ENCODE measurements around the gene PDE6G. TPM values are rescaled to one million over a fixed set of nuclear protein-coding genes. Genes with fewer than 3 reads are reported as not detected.

PDE6G gene
- total and polyA plus RNA-seq, 2 of the 8 experiments (the other 6 are each of a cell fraction or from before 2014, with no cell fraction given): 5.8 to 12.9 TPM

DNA sequence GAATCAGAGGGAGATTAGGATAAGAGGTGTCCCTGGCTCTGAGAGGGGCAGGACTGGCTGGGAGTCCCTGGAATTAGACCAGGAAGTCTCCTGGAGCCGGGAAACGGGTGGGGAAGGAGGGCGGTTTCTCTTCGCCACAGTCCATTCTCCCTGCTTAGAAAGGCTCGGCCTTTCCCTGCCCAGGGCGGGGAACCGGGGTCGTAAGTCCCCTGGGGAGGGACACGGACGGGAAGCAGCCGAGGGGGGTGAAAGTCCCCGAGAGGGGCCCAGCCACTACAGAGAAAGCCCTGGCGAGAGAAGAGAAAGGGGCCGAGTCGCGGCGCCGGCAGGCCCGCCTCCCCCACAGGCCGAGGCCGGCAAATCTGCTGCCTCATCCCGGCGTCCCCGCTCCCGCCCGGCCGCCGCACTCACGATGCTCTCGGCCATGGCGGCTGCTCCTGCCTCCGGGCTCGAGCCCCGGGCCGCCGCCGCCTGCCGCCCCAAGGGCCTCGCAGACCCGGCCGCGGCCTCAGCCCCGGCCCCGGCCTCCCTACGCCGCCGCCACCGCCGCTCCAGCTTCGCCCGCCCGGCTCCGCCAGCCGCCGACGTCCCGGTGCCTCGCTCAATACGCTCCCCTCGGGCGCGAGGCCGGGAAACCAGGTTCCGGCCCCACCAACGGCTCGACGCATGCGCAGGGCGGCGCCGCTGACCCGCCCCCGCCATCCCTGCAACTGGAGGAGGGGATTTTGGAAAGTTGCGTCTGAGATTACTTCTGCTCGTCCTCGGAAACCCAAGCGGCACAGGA is 19.6 kb downstream of the PDE6G start, which contains the start of the genes NPLOC4 and TSPAN10 (continued):
- TF ChIP-seq YY1 (IDR thresholded peaks at IDR 0.05; ENCODE audit: low read depth, low read length): peak; percentile 81
- no peak for TF ChIP-seq CHD2 (IDR thresholded peaks at IDR 0.05; ENCODE audit: low read length)
- TF ChIP-seq FOSL1 (IDR thresholded peaks at IDR 0.05; ENCODE audit: insufficient read depth, low read depth, low read length): 0 out of 2 replicates have a peak, but pooled peaks have one; percentile 62
- peak; percentile 54 for TF ChIP-seq SAP30 (IDR thresholded peaks at IDR 0.05; ENCODE audit: insufficient read depth, insufficient replicate concordance, low read length)
- TF ChIP-seq, protein P1, sequence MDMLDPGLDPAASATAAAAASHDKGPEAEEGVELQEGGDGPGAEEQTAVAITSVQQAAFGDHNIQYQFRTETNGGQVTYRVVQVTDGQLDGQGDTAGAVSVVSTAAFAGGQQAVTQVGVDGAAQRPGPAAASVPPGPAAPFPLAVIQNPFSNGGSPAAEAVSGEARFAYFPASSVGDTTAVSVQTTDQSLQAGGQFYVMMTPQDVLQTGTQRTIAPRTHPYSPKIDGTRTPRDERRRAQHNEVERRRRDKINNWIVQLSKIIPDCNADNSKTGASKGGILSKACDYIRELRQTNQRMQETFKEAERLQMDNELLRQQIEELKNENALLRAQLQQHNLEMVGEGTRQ (IDR thresholded peaks at IDR 0.05; ENCODE audit: low read length): no peak
- no peak for TF ChIP-seq RXRA (IDR thresholded peaks at IDR 0.05; ENCODE audit: insufficient read depth, low read depth, low read length)
- TF ChIP-seq JUND (IDR thresholded peaks at IDR 0.05; ENCODE audit: low read length): peak; percentile 13; the same call in 1 of the 2 replicates
- no peak for TF ChIP-seq CBX5 (IDR thresholded peaks at IDR 0.05; ENCODE audit: low read depth, low read length)
- peak; percentile 58 for TF ChIP-seq NANOG (IDR thresholded peaks at IDR 0.05; ENCODE audit: insufficient read depth, low read depth, low read length, poor library complexity, severe bottlenecking)
- TF ChIP-seq BRCA1 (IDR thresholded peaks at IDR 0.05; ENCODE audit: low read depth, low read length): no peak
- no peak for TF ChIP-seq KDM1A (IDR thresholded peaks at IDR 0.05; ENCODE audit: borderline replicate concordance, low read length)
- peak; percentile 64; the same call in 1 of the 2 replicates for TF ChIP-seq SP1 (IDR thresholded peaks at IDR 0.05; ENCODE audit: low read depth, low read length)
- TF ChIP-seq CTBP2 (IDR thresholded peaks at IDR 0.05; ENCODE audit: borderline replicate concordance, insufficient read depth, insufficient read length, low read length): no peak
- no peak for TF ChIP-seq SUZ12 (IDR thresholded peaks at IDR 0.05; ENCODE audit: low read length)
- TF ChIP-seq TBP (IDR thresholded peaks at IDR 0.05; ENCODE audit: low read depth, low read length): peak; percentile 93
- no peak for TF ChIP-seq SIX5 (IDR thresholded peaks at IDR 0.05; ENCODE audit: low read depth, low read length)
- TF ChIP-seq RFX5 (IDR thresholded peaks at IDR 0.05; ENCODE audit: borderline replicate concordance, low read depth, low read length): no peak
- peak in 1 of 2 experiments; percentile 92; a peak in 2 of 3 replicates for TF ChIP-seq POLR2A (IDR thresholded peaks at IDR 0.05; ENCODE audit: control extremely low read depth in 1 of 2, low read depth in 2 of 2, low read length in 2 of 2)
- no peak for TF ChIP-seq RNF2 (IDR thresholded peaks at IDR 0.05; ENCODE audit: borderline replicate concordance, low read depth, low read length, missing control alignments, poor library complexity, severe bottlenecking)
- peak in 1 of 2 experiments; percentile 71; a peak in 1 of 3 replicates for TF ChIP-seq EP300 (IDR thresholded peaks at IDR 0.05; ENCODE audit: borderline replicate concordance in 1 of 2, low read depth in 2 of 2, low read length in 2 of 2)
- TF ChIP-seq HDAC6 (IDR thresholded peaks at IDR 0.05; ENCODE audit: low read depth, low read length): no peak
- TF ChIP-seq EGR1 (IDR thresholded peaks at IDR 0.05; ENCODE audit: borderline replicate concordance, low read depth, low read length): peak; percentile 100
- TF ChIP-seq SRF (IDR thresholded peaks at IDR 0.05; ENCODE audit: low read depth, low read length): peak; percentile 50

Measured in H1 (cell line).